GM12873 (cell line): ENCODE results near the gene RPS19.

Experiments used
- TF ChIP-seq, protein P1 (sequence below): IDR thresholded peaks from 2 replicates; pipeline ENCODE4 v1.5.1; 2012; ENCODE audit warnings: low read depth, mild to moderate bottlenecking, moderate library complexity, low read length, control low read depth; ENCODE audit not compliant: insufficient read depth; ENCODE audit errors: missing control alignments

The RPS19 gene

DNA sequence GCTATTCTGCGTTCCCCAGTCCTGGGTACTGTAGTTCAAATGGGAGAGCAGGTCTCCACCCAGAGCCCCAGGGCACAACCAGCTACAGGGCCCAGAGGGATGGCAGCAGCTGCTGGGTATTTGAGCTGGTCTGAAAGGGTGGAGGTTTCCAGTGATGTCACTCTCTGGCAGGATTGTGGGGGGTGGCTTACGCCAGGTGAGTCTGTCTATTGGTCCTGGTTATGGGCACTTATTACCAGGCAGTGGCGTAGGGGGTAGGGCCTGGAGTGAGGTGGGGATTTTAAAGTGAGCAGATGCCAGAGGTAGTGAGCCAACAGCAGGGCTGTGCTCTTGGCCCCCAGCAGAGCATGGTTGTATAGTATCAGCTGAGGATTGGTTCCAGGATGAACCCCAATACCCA is 6.2 kb downstream of the RPS19 start:
- TF ChIP-seq, protein P1, sequence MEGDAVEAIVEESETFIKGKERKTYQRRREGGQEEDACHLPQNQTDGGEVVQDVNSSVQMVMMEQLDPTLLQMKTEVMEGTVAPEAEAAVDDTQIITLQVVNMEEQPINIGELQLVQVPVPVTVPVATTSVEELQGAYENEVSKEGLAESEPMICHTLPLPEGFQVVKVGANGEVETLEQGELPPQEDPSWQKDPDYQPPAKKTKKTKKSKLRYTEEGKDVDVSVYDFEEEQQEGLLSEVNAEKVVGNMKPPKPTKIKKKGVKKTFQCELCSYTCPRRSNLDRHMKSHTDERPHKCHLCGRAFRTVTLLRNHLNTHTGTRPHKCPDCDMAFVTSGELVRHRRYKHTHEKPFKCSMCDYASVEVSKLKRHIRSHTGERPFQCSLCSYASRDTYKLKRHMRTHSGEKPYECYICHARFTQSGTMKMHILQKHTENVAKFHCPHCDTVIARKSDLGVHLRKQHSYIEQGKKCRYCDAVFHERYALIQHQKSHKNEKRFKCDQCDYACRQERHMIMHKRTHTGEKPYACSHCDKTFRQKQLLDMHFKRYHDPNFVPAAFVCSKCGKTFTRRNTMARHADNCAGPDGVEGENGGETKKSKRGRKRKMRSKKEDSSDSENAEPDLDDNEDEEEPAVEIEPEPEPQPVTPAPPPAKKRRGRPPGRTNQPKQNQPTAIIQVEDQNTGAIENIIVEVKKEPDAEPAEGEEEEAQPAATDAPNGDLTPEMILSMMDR: no peak

DNA sequence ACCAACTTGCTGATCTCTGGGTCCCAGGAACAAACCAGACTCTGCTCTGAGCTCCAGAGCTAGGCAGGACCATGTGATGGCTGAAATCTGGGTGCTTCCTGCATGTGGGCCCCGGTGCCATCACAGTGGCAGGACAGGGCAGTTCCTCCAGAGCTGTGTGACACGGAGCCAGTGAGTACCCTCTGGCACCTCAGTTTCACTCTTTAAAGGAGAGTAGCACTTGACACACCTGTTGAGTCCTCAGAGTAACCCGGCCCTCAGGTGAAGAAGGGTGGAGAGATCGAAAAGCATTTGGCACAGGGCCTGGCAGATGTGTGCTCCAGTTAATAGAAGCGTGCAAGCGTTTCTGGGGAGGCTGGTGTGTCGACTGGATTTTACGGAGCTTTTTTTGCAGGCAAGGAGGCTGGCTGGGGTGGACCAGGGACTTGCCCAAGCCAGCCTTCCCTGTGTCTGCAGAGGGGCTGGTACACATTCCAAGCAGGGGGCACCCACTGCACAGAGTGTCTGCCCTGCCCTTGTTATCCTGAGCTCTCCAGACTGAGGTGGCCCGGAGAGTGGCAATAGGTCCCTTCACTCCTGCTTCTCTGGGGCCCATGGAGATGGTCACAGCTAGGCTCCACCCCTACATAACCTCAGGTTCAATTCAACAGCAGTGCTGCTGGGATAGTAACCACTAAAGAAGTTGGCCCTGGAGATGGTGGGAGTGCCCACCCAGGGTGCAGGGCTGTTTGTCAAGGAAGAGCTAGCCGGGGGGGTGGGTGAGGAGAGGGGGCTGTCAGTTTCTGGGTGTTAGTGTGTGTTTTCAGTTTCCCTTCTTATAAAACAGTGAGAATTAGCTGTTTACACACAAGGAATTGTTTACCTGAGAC is 8.3 kb downstream of the RPS19 start:
- TF ChIP-seq, protein P1: no peak

DNA sequence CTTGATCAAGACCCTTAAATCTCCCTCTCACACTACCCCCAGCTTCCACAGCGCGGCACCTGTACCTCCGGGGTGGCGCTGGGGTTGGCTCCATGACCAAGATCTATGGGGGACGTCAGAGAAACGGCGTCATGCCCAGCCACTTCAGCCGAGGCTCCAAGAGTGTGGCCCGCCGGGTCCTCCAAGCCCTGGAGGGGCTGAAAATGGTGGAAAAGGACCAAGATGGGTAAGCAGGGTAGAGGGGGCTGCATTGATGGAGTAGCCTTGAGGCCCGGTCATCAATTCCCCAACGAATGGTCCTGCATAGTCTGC is 8.9 kb downstream of the RPS19 start:
- TF ChIP-seq, protein P1: no peak

DNA sequence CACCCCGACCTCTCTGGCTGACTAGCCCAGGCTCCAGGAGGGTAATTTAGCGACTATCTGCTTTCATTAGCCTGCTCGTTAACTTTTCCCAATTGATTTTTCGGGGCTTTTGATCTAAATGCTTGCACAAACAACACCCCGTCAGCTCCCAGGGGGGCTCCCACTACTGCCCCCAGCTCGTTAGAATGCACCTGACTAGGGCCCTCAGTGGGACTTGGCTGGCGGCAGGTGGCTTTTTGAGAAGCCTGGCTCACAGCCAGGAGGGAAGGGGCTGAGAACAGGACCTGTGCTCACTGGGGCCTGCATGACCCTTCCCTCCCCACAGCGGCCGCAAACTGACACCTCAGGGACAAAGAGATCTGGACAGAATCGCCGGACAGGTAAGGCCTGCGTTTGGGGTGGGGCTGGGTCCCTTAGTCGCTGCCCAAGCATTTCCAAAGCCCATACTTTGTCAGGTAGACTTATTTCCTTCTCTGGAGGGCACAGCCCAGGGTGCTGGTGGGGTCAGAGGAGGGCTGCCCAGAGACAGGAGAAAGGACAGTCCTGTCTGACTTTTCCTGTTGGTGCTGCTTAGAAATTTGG is 9.4 kb downstream of the RPS19 start:
- TF ChIP-seq, protein P1: no peak

DNA sequence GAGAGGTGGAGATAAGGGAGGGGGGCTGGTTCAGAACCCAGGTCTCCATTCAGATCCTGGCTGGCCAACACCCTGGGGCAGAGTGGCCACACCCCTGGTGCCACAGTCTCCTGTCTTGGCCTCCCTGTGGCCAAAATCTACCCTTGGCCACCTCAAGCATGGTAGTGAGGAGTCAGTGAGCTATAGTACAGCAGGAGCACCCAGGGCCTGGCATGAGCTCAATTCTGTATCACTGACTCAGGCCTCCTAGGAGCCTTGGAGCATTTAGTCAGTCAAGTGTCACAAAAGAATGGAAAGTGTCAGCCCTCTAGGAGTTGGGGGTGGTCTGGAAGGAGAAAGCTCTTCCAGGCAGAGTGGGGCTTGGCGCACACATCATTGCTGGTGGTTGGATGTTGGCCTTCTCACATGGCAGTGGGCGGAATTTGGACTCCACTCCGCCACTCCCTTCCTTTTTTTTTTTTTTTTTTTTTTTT is 10.4 kb downstream of the RPS19 start:
- TF ChIP-seq, protein P1: no peak

DNA sequence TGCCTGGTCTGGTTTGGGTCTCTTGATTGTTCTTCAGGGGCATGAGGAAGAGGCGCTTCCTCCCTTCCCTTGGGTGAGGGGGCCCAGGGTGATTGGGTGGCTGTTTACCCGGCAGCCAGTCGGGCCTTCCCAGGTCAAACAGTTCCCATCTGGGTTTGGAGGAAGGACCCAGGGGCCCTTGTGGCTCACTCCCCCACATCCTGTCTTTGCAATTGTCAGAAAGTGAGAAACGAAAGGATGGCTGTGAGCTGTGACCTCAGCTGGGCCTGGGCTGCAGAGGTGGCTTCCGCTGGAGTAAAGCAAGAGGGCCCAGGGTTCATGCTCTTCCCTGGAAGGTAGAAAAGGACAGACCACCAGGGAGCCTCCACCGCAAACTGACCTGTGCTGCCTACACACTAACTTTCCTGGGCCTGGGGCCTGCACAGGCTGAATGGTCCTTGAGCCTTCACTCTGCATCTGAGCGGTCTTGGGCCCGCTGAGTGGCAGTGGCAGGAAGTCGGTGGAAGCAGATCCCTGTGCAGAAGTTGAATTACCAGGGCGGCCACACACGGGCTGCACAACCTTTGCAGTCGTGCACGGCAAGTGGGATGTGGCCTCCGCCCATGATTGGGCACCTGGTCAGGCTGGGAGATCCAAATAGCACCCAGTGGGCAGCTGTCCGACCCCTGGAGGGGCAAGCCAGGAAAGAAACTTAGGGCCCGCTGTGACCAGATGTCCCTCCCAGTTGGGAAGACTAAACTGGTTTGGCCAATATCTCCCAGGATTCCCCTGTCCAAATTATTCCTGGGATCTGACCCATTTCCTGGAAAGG is 11.7 kb downstream of the RPS19 start:
- TF ChIP-seq, protein P1: no peak

DNA sequence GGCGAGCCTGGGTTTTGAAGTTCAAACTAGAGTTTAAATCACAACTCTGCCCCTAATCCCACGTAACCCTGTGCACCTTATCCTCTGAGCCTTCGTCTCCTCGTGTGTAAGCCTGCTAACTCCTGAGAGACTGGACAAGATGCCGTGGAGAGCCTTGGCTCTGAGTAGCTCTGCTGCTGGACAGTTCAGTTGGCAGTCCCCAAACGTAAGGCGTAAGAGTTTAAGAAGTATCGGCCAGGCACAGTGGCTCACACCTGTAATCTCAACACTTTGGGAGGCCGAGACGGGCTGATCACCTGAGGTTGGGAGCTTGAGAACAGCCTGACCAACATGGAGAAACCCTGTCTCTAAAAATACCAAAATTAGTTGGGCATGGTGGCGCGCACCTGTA is 12.3 kb downstream of the RPS19 start:
- TF ChIP-seq, protein P1: no peak
